HG03139 (cell line): ENCODE measurements around the gene MYO7A.

Experiments
- ATAC-seq: cut with Tn5 transposase; IDR thresholded peaks from one replicate; pipeline ENCODE4 v1.9.1; 2021; ENCODE audit not compliant: unreplicated experiment

Gene MYO7A

GRCh38 chr11:77126861-77127234, 1.2 kb upstream of the MYO7A start:
- no peak for ATAC-seq

- ATAC-seq = no peak
Measured at GRCh38 chr11:77127235-77127911, 673 bp upstream of the MYO7A start.

GRCh38 chr11:77129069-77129841, 1.2 kb downstream of the MYO7A start:
- ATAC-seq = no peak

- no peak for ATAC-seq
Measured at GRCh38 chr11:77129842-77130756, 2.1 kb downstream of the MYO7A start.

GRCh38 chr11:77130763-77131513, 2.9 kb downstream of the MYO7A start:
- no peak for ATAC-seq

GRCh38 chr11:77131560-77131959, 3.5 kb downstream of the MYO7A start:
- no peak for ATAC-seq

- no peak for ATAC-seq
Measured at GRCh38 chr11:77135069-77135468, 7.0 kb downstream of the MYO7A start.

GRCh38 chr11:77136074-77136473, 8.0 kb downstream of the MYO7A start:
- ATAC-seq = no peak

- ATAC-seq = no peak
Measured at GRCh38 chr11:77136784-77137420, 8.9 kb downstream of the MYO7A start.

GRCh38 chr11:77137421-77137820, 9.4 kb downstream of the MYO7A start:
- no peak for ATAC-seq

GRCh38 chr11:77138106-77138649, 10.1 kb downstream of the MYO7A start:
- no peak for ATAC-seq

GRCh38 chr11:77139201-77139600, 11.2 kb downstream of the MYO7A start:
- no peak for ATAC-seq

- no peak for ATAC-seq
Measured at GRCh38 chr11:77140231-77140851, 12.3 kb downstream of the MYO7A start.

GRCh38 chr11:77141034-77141433, 13.0 kb downstream of the MYO7A start:
- no peak for ATAC-seq

- ATAC-seq = no peak
Measured at GRCh38 chr11:77141475-77141874, 13.4 kb downstream of the MYO7A start.

- ATAC-seq = no peak
Measured at GRCh38 chr11:77142091-77142975, 14.3 kb downstream of the MYO7A start.

- ATAC-seq = no peak
Measured at GRCh38 chr11:77143405-77144020, 15.5 kb downstream of the MYO7A start.

- no peak for ATAC-seq
Measured at GRCh38 chr11:77144196-77144856, 16.3 kb downstream of the MYO7A start.
